Psoas muscle (tissue), 8 donors: Measurements from ENCODE around the gene GPR83. TPM values are rescaled to one million over a fixed set of nuclear protein-coding genes. Genes with fewer than 3 reads are reported as not detected.

ENCODE experiments used
- ATAC-seq, 4 donors: fragments of 200-7000 bp; cut with Tn5 transposase; one replicate each; pipeline ENCODE4 v1.9.1; 2020; ENCODE audit warnings: moderate library complexity in 3 of 4, mild to moderate bottlenecking in 2 of 4
- DNase-seq, 2 donors: peaks; one replicate each; pipeline ENCODE4 v3.0.0-alpha.2; 2020
- H3K27ac ChIP-seq: fragments of 200-600 bp; one replicate; pipeline ENCODE4 v1.8.0; 2022
- H3K27me3 ChIP-seq, 3 donors: fragments of 200-600 bp in 1 of 3; one replicate each; pipeline versions ENCODE4 v1.6.1 to v1.8.0; 2013 to 2022; ENCODE audit warnings: low read length in 2 of 3, mild to moderate bottlenecking in 2 of 3, moderate library complexity in 1 of 3; ENCODE audit not compliant: insufficient read depth in 3 of 3
- H3K36me3 ChIP-seq, 2 donors: fragments of 200-600 bp in 1 of 2; one replicate each; pipeline versions ENCODE4 v1.6.1 to v1.8.0; 2013 to 2022; ENCODE audit warnings: low read depth in 1 of 2, mild to moderate bottlenecking in 1 of 2, moderate library complexity in 1 of 2; ENCODE audit not compliant: insufficient read depth in 1 of 2
- H3K4me1 ChIP-seq: fragments of 200-600 bp; one replicate; pipeline ENCODE4 v1.8.0; 2022
- H3K4me3 ChIP-seq: fragments of 200-600 bp; one replicate; pipeline ENCODE4 v1.8.0; 2022; ENCODE audit warnings: mild to moderate bottlenecking
- H3K9me3 ChIP-seq: fragments of 200-600 bp; one replicate; pipeline ENCODE4 v1.8.0; 2022
- CTCF ChIP-seq: fragments of 200-600 bp; IDR thresholded peaks from one replicate; pipeline ENCODE4 v1.8.0; 2022; ENCODE audit warnings: antibody characterized with exemption
- WGBS, 3 donors: extraction: QIAGEN DNeasy Blood & Tissue Kit; methylation state at CpG; one replicate each; pipeline versions ENCODE4 v1.1.6 to v1.1.7; 2013; 5-methylcytosine and 5-hydroxymethylcytosine counted together
- intact Hi-C, 2 donors: fragments of 100-400 bp; cut with DNase I; formaldehyde crosslinking; loops; one replicate each; pipeline versions ENCODE4 v1.11.0 to v1.14.2; 2022
- polyA plus RNA-seq, 3 donors: library from polyadenylated mRNA; stranded (reverse); fragments of 200-250 nt; gene quantifications; one replicate each; pipeline ENCODE4 v1.2.3, GENCODE V29; 2013
- total RNA-seq, 4 donors: library from RNA; stranded (reverse); fragmentation: NEBNext Ultra II Directional in 2 of 4; extraction: Animal tissue kit (Norgen Biotek cat#: 25700) in 2 of 4; gene quantifications; one replicate each; pipeline versions ENCODE4 v1.2.1 to v1.2.4, GENCODE V29; 2021 to 2023
- donor health status: healthy with polysubstance abuse.
- donor health status: DM: no; HTN: no; CAD: no; lungs with moderate emphysema.
- donor health status: Bipolar disorder and iron deficiency.
- donor health status: healthy.
- donor health status: DM: yes; HTN: yes; CAD: no.
- donor health status: DM: no; HTN: no; CAD: no.
- donor health status: DM: no; HTN: no; CAD: no.
- donor health status: DM: yes; HTN: yes; CAD: no.

GPR83 gene
- total and polyA plus RNA-seq, 7 donors, result 0.05 to 0.40 (median 0.12) TPM; not detected in 1

DNA sequence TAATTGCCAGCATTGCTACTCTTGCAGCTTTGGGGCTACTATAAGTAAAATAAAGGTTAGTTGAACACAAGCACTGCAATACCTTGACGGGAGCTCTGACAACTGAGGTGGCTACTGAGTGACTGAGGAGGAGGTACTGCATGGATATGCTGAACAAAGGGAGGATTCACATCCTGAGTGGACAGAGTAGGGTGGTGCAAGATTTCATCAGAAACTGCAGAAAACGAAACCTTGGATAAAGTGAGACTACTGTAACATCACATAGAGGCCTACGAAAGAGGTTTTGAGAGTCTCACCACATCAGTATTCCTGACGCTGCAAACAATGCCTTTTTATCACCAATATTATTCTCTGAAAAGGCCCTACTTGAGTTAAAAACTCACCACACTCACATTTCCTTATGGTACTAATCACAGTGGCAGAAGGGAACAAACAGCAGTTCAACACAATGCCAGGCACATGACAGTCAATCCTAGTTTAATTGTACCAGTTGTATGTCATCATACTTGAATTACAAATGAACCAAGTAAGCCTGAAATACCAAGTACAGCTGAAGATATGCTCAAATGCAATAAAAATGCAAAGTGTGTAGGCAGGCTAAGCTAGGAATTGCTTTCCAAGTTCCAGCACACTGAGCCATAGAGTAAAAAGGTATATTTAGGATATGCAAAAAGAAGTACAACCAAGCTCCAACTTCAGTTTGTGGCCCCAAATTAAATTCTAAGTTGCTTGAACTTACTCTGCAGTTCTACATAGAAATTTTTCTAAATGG is 4.0 kb upstream of the GPR83 start:
- DNase-seq (no peak), ATAC-seq (no peak)
- Histone ChIP-seq H3K4me1 (peaks cover 7% of the 10 kb centered on the region), H3K4me3 (no peak overlapping the region), H3K27me3 (peaks cover 0 to 21% (median 15%) of the 10 kb centered on the region in 3 donors), H3K27ac (no peak overlapping the region), H3K9me3 (no peaks in the 10 kb centered on the region), H3K36me3 (no peaks in the 10 kb centered on the region)
- no peak for TF ChIP-seq CTCF
- WGBS, 3 donors, result 86 to 96% (median 90%) methylated on average over 4 of the region's 4 CpGs
- intact Hi-C loops, result no loop called here

DNA sequence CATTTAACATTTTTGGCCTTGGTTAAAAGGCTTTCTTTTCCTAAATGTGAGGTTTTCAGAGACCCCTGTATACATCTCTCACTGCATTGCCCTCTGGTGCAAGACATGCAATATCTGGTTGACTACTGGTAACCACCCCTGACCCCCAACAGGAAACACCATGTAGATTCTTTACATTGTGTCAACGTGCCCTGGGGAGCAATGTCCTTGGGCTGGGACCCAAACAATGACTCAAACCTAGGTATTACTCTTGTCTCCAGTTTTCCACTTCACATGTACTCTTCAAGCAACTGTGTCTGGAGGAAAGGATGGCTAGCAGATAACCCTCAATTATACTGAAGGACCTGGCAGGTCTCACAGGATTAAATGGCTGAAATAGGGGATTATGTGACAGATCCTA is 1.1 kb upstream of the GPR83 start:
- no peak for TF ChIP-seq CTCF
- Histone ChIP-seq H3K27ac (no peak overlapping the region), H3K4me1 (peaks cover 7% of the 10 kb centered on the region), H3K4me3 (no peak overlapping the region), H3K36me3 (no peaks in the 10 kb centered on the region), H3K9me3 (no peaks in the 10 kb centered on the region), H3K27me3 (peaks cover 5 to 35% (median 20%) of the 10 kb centered on the region in 3 donors)
- intact Hi-C loops, result no loop called here
- DNase-seq (no peak), ATAC-seq (no peak)
- 15 to 21% (median 17%) methylated on average over 1 of the region's 1 CpG for WGBS, 3 donors

DNA sequence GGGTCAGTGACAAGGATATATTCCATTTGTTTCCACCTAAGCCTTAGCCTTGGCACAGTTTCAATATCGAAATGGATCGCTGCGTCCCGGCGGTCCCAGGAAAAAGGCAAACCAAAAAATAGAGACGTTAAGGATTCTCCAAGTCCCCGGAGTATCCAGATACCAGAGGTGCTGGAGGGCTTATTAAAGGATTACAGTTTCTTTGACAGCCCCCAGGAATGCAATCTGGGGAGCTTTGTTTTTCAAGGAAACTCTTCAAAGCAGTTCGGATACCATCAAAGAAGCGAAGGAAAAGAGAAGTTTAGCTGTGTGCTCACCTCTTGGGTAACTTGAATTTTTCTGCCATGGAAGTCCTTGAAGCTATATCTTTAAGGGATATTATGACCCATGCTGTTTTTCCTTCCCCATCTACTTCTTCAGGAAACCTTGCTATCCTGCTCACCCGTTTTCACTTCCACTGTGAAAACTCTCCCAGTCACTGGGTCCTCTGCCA is 600 bp upstream of the GPR83 start:
- intact Hi-C loops, result no loop called here
- peak overlapping the region; percentile 46 for H3K4me3 ChIP-seq
- no peaks in the 10 kb centered on the region for H3K36me3 ChIP-seq
- peaks cover 5 to 35% (median 20%) of the 10 kb centered on the region in 3 donors for H3K27me3 ChIP-seq
- DNase-seq, result no peak
- no peaks in the 10 kb centered on the region for H3K9me3 ChIP-seq
- no peak for TF ChIP-seq CTCF
- ATAC-seq, result no peak
- H3K27ac ChIP-seq, result no peak overlapping the region
- 10 to 20% (median 16%) methylated on average over 10 of the region's 10 CpGs for WGBS, 3 donors
- peaks cover 7% of the 10 kb centered on the region for H3K4me1 ChIP-seq

DNA sequence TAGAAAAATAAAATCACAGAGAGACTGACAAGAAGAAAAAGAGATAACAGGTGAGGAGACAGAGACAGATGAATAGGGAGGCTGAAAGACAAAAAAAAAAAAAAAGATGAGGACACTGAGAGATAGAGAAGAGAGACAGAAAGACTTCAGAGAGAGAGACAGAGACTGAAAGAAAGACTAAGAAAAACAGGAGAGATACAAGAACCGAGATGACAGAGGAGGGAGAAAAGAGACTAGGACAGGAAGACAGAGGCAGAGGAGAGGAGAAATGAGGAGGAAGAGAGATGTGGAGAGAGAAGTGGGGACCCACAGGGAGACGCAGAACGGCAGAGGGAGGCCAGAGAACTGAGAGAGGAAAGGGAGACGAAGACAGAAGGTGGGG is 771 bp downstream of the GPR83 start:
- Histone ChIP-seq H3K4me3 (no peak overlapping the region), H3K27ac (no peak overlapping the region), H3K9me3 (no peaks in the 10 kb centered on the region), H3K27me3 (peaks cover 5 to 35% (median 20%) of the 10 kb centered on the region in 3 donors), H3K4me1 (peaks cover 7% of the 10 kb centered on the region), H3K36me3 (no peaks in the 10 kb centered on the region)
- ATAC-seq, result no peak
- no peak for DNase-seq
- no peak for TF ChIP-seq CTCF
- intact Hi-C loops, result no loop called here
- WGBS, 3 donors, result 7 to 17% (median 16%) methylated on average over 4 of the region's 4 CpGs

- no peak for DNase-seq
- H3K9me3 ChIP-seq, result no peaks in the 10 kb centered on the region
- TF ChIP-seq CTCF, result no peak
- H3K36me3 ChIP-seq, result no peaks in the 10 kb centered on the region
- 54 to 67% (median 60%) methylated on average over 4 of the region's 4 CpGs for WGBS, 3 donors
- peaks cover 5 to 37% (median 20%) of the 10 kb centered on the region in 3 donors for H3K27me3 ChIP-seq
- H3K27ac ChIP-seq, result no peak overlapping the region
- H3K4me3 ChIP-seq, result no peak overlapping the region
- H3K4me1 ChIP-seq, result peaks cover 7% of the 10 kb centered on the region
- no peak for ATAC-seq
- intact Hi-C loops, result no loop called here
These were observed 1.2 kb downstream of the GPR83 start for GRCh38 chr11:94400050-94400449.
